HG03469 (cell line): ENCODE results near the gene ETHE1.
A peak's percentile ranks its signal among the peaks of the same experiment; 100 is the strongest.

Experiments
- ATAC-seq: cut with Tn5 transposase; IDR thresholded peaks from one replicate; pipeline ENCODE4 v1.9.1; 2021; ENCODE audit warnings: mild to moderate bottlenecking, moderate library complexity, moderate number of reproducible peaks; ENCODE audit not compliant: unreplicated experiment

ETHE1 gene, protein sequence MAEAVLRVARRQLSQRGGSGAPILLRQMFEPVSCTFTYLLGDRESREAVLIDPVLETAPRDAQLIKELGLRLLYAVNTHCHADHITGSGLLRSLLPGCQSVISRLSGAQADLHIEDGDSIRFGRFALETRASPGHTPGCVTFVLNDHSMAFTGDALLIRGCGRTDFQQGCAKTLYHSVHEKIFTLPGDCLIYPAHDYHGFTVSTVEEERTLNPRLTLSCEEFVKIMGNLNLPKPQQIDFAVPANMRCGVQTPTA

DNA sequence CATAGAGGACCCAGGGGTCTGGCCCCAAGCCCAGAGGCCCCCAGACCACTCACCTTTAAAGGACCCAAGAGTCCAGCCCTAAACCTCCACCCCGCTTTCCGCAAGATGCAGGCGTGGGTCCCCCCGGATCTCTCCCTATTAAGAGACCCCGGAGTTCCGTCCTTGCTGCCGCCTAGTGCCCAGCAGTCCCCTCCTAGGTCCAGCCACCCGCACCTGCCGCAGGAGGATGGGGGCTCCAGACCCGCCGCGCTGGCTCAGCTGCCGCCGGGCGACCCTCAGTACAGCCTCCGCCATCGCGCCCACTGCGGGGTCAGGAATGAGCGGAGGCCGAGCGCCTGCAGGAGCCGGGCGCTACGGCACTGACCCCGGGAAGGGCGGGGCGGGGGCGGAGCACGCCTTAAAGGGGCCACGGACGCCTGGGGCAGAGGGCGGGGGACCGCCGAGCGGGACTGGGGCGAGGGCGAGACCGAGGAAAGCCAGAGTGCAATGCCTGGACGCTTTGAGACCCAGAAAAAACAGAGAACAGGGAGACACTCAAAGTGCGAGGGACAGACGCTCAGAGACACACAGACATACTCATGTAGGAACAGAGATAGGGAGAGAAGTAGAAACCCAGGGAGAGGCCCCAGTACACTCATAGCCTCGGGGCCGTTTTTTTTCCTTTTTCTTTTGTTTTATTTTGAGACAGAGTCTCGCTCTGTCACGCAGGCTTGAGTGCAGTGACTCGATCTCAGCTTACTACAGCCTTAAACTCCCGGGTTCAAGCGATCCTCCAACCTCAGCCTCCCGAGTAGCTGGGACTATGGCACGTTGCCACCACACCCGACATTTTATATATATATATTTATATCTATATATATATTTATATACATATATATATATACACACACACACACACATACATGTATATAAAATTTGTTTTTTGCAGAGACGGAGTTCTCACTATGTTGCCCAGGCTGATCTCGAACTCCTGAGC is at the start of gene ETHE1:
TSS of gene ETHE1 (minus strand) at position 318 of the 976 bp plus-strand sequence. CDS start at position 294, 24 bp downstream.
- peak; percentile 57 for ATAC-seq

DNA sequence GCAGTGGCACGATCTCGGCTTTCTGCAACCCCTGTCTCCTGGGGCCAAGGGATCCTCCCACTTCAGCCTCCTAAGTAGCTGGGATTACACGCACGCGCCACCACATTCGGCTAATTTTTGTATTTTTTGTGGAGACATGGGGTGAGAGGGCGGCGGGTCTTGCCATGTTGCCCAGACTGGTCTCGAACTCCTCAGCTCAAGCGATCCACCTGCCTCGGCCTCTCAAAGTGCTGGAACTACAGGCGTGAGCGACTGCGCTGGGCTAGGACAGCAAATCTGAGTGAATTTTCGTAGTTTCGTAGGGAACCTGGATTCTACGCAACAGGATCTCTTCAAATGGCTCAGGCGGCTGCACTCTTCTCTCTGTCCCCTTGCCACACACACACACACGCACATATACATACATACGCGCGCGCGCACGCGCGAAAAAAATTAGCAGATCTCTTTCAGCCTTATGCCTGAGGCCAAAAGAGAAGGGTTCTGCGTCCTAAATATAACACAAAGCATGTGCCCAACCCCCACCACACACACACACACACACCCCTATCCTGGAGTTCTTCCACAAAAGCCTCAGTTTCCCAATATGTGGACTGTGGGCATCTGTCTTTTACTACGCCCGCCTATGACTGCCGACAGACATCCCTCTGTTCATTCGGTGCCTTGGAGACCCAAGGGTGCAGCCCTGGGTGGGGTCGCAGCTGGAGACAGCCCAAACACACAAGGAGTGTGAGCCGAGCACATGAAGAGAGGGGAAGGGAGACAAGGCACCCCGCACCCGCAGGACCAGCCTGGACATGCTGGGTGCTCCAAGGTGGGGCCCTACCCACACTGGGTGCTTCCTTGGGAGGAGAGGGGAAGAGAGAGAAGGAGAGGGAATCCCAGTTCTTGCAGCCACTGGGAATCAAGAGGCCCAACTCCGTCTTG is 49.2 kb upstream of the ETHE1 start:
- no peak for ATAC-seq

DNA sequence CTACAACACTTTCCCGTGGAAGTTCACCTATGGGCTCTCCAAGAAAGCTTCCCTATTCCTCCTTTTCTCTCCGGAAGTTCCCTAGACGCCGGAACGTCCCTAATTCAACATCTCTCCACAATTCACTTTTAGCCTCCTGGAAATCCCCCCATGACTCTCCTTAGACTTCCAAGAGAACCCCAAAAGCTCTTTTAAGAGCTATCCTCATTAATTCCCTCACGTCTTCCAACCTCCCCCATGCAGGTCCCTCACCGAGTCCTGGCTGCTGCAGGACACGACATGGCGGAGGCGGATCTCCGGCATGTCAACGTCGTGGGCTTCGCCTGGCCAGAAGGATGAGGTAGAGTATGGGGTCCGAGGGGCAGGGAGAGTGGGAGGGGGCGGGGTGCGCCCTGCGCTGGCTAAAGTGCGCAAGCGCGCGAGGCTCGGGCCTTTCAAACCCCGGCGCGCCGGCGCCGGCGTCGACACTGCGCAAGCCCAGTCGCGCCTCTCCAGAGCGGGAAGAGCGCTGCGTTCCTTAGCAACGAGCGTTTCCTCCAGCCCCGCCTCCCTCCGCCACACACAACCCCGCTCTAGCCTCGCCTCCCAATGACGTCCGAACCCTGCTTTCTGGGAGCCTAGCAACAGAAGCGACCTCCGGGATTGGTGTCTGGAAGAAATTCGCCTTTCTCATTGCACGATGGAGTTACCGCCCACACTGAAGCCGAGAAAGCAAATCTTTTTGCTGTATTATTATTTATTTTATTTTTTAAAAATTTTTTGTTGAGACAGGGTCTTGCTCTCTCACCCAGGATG is 48.4 kb upstream of the ETHE1 start, which contains the start of the genes PINLYP and XRCC1:
TSS of gene PINLYP (plus strand) at position 646 of the 795 bp plus-strand sequence. CDS start 1,391 bp downstream, outside the sequence.
TSS of gene XRCC1 (minus strand) at position 372 of the 795 bp plus-strand sequence. CDS start at position 303, 69 bp downstream.
- peak; percentile 89 for ATAC-seq

DNA sequence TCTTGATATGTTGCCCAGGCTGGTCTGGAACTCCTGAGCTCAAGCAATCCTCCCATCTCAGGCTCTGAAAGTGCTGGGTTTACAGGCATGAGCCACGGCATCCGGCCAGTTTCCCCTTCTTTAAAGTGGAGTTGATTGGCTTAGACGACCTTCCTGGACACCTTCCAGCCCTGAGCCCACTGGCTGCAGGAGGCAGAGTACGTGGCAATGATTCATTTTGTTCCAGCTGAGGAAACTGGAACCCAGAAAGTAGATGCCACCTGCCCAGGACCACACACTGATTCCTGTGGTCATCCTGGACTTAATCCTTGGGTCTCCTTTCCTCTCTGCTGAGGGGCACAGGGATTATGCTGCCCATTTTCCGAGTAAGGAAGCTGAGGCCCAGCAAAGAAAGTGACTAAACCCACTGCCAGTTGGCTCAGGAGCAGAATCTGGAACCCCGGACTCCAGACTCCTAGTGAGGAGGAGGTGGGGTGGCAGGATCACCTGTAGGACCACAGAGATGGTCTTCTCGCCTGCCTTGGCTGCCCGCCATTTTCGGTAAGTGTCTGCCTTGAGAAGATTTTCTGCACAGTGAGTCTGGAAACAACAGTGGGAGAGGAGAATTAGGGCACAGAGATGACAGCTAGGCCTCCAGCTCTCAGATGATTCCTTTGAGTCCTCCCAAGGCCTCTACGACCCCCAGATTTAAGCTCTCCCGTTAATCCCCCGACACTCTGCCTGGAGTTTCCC is 47.6 kb upstream of the ETHE1 start:
- ATAC-seq, result no peak

DNA sequence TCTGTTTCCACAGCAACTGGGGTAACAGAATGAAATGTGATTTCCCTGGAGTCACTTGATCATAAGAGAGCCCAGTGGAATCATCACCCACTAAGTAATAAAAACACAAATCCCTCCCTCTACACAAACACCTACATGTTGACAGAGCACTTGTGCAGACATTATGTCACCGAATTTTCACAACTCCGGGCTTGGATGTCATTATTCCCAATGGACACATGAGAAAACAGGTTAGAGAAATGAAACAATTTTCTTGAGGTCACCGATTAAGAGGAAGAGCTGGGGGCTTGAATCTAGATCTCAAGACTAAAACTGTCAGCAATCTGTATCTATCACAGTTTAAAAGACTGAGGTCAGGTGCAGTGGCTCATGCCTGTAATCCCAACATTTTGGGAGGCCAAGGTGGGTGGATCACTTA is 45.2 kb upstream of the ETHE1 start:
- ATAC-seq, result no peak

DNA sequence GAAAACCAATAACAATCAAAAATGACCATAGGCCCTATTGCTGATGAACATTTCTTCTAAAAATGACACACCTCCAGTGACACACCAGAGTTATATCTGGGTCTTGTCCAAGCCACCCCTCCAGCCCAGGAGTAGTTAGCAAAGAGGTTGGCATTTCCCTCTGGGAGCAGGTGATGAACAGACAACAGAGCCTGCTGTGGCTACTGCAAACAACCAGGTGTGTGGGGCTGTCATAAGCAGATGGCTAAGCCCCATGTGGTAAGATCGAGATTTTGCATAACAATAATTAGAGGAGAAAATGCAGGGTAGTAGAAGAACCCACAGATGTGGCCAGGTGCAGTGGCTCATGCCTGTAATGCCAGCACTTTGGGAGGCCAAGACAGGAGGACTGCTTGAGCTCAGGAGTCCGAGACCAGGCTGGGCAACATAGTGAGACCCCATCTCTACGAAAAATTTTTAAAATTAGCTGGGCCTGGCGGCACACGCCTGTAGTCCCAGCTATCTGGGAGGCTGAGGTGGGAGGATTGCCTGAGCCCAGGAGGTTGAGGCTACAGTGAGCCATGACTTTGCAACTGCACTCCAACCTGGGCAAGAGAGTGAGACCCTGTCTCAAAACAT is 43.3 kb upstream of the ETHE1 start:
- ATAC-seq, result no peak

DNA sequence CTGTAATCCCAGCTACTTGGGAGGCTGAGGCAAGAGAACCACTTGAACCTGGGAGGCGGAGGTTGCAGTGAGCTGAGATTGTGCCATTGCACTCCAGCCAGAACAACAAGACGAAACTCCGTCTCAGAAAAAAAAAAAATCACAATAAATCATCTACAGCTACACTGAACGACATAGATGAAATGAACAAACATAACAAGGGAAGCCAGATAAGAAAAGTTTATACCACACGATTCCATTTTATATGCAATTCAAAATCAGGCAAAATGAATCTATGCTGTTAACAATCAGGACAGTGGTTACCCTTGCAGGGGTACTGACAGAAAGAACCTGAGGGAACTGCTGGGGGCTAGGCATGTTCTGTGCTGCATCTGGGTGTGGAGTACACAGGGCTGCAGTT is 42.7 kb upstream of the ETHE1 start:
- ATAC-seq, result no peak

DNA sequence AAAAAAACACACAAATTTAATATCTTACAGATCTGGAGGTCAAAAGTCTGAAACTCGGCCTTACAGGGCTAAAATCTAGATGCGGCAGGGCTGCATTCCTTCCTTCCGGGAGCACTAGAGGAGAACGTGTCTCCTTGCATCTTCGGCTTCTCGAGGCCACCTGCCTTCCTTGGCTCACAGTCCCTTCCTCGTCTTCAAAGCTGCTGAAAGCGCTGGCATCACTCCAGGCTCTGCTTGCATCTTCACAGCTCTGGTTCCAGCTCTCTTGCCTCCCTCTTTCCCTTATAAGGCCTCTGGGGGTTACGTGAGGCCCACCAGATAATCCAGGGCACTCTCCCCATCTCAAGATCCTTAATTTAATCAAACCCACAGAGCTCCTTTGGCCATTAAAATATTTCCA is 37.8 kb upstream of the ETHE1 start:
- no peak for ATAC-seq

DNA sequence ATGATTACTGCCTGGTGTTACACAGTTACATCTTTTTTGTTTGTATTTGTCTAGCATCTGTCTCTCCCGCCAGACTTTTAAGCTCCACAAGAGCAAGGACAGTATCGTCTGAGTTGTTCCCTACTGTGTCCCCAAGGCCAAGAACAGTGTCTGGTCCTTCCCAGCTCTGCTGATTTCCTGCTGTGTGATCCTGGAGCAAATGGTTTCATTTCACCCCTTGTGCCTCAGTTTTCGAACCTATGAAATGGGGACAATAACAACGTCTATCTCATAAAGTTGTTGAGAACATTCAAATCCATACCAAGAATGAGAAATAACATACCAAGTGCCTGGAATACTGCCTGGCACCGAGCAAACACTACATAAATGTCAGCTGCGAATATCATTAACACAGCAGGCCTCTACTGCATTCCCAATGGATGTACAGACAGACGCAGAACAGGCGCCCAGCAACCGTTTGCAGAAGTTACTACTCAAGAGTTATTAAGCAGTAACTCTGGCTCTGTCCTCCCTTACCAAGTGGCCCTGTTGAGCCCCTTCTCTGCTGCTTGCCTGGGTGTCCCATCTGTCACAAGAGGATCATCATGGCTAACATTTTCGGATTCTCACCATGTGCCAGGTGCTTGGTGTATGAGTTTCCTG is 36.9 kb upstream of the ETHE1 start:
- ATAC-seq, result no peak

DNA sequence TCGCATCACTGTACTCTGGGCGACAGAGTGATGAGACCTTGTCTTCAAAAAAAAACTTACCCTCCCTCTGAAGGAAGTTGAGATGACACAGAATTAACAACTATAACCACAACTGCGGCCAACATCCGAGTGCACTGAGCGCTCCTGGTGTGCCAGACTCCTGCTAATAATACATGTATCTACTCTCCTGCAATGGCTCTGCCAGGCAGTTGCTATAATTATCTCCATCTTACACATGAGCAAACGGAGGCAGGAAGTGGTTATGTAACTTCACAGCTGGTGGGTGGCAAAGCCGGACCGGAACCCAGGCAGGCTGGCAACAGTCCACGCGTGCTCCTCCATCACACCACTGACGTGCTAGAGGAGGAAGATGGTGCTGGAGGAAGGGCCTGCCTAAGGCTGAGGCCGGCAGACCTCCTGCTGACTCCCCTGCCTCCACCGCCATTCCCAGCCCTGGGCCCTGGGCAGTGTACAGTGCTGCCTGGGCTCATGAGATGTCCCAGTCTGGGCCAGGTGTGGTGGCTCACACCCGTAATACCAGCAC is 35.8 kb upstream of the ETHE1 start:
- ATAC-seq, result peak; percentile 75

DNA sequence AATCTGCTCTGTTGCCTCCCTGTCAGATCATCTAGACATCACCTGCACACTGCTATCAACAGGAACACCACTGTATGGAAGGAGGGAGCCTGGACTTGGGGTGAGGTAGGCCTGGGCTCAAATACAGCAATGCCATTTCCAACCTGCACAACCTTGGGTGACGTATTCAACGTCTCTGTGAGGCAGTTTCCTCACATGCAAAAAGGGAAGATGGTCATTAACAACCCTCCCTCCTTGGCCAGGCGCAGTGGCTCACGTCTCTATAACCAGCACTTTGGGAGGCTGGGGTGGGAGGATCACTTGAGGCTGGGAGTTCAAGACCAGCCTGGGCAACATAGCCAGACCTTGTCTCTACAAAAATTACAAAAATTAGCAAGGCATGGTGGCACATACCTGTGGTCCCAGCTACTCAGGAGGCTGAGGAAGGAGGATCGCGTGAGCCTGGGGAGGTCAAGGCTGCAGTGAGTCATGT is 35.3 kb upstream of the ETHE1 start:
- no peak for ATAC-seq

DNA sequence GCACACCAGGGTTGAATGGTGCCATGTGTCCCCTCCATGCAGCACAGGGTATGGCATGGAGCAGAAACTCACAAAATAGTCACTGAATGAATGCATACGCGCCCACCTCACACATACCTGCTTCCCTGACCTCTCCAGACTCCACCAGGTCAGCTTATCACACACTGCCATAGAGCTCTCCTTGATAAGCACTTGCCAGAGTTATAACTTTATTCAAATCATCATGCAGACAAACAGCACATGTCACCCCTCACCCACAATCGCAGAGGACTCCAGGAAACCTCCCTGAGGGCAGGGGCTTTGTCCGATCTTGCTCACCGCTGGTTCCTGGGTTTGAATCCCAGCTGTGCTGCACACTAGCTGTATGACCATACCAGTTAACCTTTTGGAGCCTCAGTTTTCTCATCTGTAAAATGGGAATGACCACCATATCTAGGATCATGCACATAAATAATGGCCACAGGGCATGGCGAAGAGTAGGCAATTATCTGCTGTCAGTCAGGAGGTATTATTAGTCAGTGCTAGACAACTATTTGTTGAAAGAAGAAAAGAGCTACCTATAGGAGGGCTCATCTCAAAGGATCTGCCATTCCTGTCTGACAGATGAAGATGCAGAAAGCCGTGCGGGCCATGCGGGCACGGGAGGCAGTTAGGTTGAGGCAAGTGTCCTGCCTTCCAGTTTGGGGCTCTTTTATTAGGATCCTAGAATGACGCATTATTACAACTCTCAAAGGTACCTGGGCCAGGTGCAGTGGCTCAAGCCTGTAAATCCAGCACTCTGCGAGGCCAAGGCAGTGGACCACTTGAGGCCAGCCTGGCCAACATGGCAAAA is 34.4 kb upstream of the ETHE1 start:
- ATAC-seq, result no peak

DNA sequence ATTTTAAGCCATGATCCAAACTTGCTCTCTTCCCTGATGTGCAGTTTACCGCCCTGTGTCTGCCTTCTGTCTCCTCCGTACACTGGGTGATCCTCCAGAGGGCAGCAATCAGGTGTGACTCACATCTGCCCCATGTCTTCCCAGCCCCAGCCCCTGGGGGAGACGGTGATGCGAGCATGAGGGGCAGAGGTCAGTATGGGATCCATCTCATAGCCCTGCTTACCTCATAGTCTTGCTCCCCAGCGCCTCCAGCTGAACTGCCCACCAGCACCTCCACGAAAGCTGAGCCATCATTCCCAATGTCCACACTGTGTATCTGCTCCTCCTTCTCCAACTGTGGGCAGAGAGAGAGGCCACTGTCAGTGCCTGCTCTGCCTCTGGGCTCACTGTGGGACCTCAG is 33.7 kb upstream of the ETHE1 start:
- no peak for ATAC-seq

DNA sequence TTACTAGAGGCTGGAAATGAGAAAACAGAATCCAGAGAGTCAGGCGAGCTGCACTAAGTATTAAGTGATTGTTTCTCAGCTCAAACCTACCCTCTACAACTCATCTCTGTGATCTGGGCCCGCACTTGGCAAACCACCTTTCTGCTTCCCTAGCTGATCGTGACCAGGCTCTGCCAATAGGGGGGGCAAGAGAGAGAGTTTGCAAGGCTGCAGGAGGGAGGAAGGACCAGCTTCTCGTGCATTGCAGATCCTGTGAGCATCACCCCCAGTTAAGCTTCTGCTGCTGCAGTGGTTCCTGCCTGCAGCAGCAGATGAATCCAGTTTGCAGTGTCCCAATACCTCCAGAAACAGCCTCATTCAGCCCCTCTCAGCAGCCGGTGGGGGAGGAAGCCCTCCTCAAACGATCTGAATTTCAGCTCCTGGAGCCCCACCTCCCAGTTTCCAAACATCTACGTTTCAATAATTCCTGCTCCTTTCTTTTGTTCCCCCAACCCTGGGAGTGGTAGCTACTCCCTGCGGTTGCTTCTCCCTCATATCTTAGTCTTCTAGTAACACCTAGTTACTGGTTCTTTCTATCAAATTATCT is 28.3 kb upstream of the ETHE1 start:
- ATAC-seq, result no peak

DNA sequence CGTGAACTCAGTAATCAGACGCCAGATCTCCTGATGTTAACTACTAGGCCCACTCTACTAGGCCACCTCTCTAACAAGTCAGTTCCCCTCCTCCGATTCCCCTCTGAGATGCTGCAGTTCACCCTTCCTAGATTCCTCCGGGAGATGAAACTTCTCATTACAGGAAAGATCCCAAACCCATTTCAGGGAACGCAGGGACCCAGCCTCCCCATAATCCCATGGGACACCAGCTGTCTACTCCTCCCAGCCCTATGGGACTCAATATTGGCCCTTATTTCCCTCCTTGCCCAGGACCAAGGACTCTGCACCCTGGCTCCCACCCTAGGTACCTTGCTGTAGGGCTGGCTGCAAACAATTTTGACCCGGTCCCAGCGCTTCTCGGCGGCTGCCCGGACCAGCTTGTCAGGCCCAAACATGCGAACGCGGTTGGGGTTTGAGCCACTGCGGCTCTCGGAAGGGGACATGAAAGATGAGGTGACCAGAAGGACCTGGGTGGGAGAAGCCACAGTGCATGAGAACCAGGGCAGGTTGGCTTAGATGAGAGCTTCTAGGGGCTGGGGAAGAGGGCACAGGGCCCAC is 27.4 kb upstream of the ETHE1 start:
- no peak for ATAC-seq

DNA sequence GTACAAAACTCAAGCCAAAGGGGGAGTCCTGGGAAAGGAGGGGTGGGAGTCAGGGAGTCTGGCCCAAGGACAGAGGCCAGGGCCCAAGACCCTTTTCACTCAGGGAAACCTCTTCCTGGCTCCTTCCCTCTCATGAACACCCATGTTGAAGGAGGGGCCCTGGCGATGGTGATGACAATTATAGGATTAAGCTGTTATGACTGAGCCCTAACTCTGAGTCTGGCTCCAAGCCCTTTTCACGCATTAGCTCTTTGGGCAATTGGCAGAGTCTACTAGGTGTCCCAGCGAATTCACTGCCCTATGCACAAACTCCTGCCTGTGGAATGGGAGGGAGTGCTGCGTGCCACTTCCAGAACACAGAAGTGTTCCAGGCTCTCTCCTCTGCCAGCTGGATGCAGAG is 26.7 kb upstream of the ETHE1 start:
- no peak for ATAC-seq
